Stimulated activated effector memory CD8-positive, alpha-beta T cell treated with anti-CD3 and anti-CD28 coated beads, Interleukin-12 subunit alpha, Interleukin-12 subunit beta, amount 100 ng/mL, for 72 hours (primary cell): ENCODE measurements around the gene LEFTY2.
"Not testable (repeated sequence)": the region's sequence is repeated elsewhere in the genome, so short reads cannot be mapped to it uniquely, and the experiment has no call there.

ENCODE experiments used
- ATAC-seq: fragments of 150-1000 bp; cut with Tn5 transposase; 2 replicates; pipeline ENCODE4 v1.10.0; 2021
- DNase-seq, 2 donors: peaks; one replicate each; pipeline ENCODE4 v3.0.0; 2021 to 2022; ENCODE audit warnings: low spot score in 2 of 2
- H3K27ac Mint-ChIP-seq: one replicate; pipeline ENCODE4 v1.8.0; 2022; ENCODE audit warnings: mild to moderate bottlenecking, mixed read lengths
- H3K36me3 Mint-ChIP-seq: one replicate; pipeline ENCODE4 v1.8.0; 2022; ENCODE audit warnings: mild to moderate bottlenecking, mixed read lengths
- H3K4me1 Mint-ChIP-seq: one replicate; pipeline ENCODE4 v1.8.0; 2022; ENCODE audit warnings: mixed read lengths
- H3K4me3 Mint-ChIP-seq: one replicate; pipeline ENCODE4 v1.8.0; 2022; ENCODE audit warnings: mild to moderate bottlenecking, mixed read lengths
- H3K9me3 Mint-ChIP-seq: one replicate; pipeline ENCODE4 v1.8.0; 2022; ENCODE audit warnings: mixed read lengths

LEFTY2 gene, protein sequence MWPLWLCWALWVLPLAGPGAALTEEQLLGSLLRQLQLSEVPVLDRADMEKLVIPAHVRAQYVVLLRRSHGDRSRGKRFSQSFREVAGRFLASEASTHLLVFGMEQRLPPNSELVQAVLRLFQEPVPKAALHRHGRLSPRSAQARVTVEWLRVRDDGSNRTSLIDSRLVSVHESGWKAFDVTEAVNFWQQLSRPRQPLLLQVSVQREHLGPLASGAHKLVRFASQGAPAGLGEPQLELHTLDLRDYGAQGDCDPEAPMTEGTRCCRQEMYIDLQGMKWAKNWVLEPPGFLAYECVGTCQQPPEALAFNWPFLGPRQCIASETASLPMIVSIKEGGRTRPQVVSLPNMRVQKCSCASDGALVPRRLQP

DNA sequence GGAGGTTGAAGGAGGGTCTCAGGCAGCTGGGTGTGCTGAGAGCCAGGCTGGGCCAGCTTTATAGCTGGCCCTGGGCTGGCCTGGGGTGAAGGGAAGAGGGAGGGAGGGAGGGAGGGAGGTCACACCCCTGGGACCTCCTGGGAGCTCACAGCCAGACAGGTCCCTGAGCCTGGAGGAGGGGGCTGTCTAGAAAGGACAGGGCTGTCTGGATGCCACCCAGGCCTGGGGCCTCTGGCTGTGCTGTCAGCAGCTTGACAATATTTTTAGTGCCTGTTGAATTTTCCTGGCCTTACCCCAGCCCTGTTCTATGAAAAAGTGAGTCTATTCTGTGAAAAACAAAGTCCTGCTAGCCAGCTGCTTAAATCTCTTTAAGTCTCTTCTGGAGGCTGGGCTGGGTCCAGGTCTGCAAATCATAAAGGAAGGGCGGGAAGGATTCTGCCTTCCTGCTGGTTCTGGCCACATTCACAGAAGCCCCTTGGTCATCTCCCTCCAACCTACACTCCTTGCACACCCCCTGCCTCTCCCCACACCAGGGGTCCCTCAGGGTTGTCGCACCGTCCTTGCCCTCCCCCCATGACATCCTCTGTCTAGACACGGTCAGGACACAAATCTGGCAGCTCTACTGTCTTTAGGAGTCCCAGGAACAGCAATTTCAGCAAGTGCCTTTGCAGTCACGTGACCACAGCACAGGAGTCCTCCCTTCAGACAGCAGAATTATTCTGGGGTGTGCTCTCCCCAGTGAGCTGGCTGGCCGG is at the start of gene LEFTY2:
LEFTY2 (minus strand) TSS at position 34 of the 755 bp plus-strand sequence. CDS start 80 bp downstream, outside the sequence.
- Mint-ChIP-seq H3K27ac (no peak within 1 kb of the TSS), H3K36me3 (no peaks in the 10 kb centered on the region), H3K4me1 (peaks cover 10% of the 10 kb centered on the region), H3K9me3 (no peaks in the 10 kb centered on the region), H3K4me3 (no peak within 1 kb of the TSS)
- ATAC-seq (no peak), DNase-seq (no peak)

DNA sequence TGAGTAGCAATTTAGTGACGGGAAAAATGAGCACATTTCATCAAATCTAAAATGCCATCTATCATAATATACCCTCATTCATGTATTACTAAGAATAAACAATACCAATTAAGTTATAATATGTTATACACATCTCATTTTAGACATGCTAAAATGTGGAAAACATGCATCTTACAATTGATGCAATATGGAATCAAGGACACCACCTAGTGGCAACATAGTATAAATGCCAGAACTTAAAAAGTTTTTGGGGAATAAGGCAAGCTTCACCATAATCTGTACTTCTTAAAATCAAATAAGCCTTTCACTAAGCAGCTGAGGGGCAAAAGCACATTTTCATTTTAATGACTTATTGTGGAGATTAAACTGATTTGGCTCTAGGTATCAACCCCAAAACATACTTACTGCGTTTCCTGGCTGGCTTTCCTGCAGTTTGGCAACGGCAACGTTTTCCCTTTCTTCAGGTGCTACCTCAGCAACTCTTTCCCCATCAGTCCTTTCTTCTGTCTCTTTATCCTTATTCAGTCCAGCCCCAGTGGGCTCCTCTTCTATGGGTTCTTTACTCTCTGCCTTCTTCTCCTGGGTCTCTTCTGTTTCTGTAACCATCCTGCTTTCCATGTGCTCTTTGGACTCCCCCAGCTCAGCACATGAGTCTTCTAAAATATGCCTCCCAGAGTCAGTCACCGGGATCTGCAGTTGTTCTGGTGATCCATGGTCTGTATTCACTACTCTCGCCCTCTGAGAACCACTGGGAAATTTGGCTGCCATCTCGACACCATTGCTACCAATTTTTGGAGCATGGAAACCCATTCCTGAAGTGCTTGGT is 46.7 kb upstream of the LEFTY2 start:
- Mint-ChIP-seq H3K9me3 (no peaks in the 10 kb centered on the region), H3K4me3 (no peak overlapping the region), H3K36me3 (peaks cover 100% of the 10 kb centered on the region), H3K4me1 (peaks cover 24% of the 10 kb centered on the region), H3K27ac (no peak overlapping the region)
- no peak for ATAC-seq
- DNase-seq: no peak

DNA sequence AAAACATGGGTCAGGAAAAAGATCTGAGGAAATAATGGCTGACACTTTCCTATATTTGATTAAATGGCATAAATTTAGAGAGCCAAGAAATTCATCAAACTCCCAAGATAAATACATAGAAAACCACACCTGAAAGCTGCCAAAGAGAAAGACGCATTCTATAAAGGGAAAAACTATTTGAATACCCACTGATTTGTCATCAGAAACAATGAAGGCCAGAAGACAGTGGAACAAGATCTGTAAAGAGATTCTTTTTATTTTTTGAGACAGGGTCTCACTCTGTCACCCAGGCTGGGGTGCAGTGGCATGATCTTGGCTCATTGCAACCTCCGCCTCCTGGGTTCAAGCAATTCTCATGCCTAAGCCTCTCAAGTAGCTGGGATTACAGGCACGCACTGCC is 40.7 kb upstream of the LEFTY2 start:
- no peak for DNase-seq
- no peak overlapping the region for H3K27ac Mint-ChIP-seq
- H3K4me1 Mint-ChIP-seq: peaks cover 6% of the 10 kb centered on the region
- H3K9me3 Mint-ChIP-seq: no peaks in the 10 kb centered on the region
- H3K36me3 Mint-ChIP-seq: peaks cover 100% of the 10 kb centered on the region
- no peak for ATAC-seq
- H3K4me3 Mint-ChIP-seq: no peak overlapping the region

DNA sequence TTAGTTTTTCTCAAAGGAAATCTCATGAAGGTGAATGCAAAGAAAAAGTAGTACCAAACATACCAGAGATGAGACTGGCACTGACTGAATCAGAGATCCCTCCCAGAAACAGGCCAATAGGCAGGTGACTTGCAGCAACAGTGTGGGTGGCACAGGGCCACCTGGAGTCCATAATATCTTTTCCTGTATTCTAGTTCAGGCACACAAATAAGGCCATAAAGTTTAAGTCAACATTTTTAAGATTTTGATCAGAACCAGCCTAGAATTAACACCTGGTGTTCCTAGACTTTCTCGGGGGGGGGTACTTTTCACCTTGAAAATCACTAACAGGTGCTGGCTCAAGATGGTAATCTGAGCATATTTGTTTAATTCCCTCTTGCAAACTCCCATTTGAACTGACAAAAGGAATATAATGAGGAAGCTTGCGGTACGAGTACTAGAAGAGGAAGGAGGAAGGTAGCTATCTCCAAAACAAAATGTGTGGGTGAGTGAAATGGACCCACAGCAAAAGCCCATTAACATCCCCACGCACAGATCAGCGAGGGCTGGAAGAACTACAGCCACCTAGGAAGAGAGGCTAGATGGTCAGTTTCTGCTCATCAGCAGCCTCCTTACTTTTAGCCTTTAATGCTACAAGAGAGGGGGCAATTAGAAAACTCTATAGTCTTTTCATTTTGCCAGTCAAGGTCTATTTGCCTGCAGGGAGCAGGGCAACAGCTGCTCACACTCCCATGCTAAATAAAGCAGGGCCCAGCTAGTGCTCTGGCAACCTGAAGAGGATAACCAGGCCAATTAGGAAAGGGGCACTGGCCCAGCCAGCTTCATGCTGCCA is 39.2 kb upstream of the LEFTY2 start:
- Mint-ChIP-seq H3K9me3 (no peaks in the 10 kb centered on the region), H3K4me1 (peaks cover 12% of the 10 kb centered on the region), H3K4me3 (no peak overlapping the region), H3K36me3 (peaks cover 95% of the 10 kb centered on the region), H3K27ac (peak overlapping the region; percentile 65)
- DNase-seq (no peak), ATAC-seq (no peak)

DNA sequence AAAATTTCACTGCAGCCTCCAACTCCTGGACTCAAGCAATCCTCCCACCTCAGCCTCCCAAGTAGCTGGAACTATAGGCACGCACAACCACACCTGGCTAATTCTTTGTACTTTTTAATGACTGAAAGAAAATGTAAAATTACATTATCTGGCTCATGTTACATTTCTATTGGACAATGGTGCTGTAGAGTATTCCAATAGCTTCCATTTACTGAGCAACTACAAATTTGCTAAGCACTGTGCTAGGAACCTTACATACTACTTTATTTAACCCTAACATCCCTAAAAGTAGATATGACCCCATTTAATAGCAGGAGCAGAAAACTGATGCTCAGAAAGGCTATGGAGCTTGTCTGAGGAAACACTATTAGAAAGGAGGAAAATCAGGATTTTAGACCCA is 38.4 kb upstream of the LEFTY2 start:
- H3K36me3 Mint-ChIP-seq: peaks cover 87% of the 10 kb centered on the region
- DNase-seq: no peak

DNA sequence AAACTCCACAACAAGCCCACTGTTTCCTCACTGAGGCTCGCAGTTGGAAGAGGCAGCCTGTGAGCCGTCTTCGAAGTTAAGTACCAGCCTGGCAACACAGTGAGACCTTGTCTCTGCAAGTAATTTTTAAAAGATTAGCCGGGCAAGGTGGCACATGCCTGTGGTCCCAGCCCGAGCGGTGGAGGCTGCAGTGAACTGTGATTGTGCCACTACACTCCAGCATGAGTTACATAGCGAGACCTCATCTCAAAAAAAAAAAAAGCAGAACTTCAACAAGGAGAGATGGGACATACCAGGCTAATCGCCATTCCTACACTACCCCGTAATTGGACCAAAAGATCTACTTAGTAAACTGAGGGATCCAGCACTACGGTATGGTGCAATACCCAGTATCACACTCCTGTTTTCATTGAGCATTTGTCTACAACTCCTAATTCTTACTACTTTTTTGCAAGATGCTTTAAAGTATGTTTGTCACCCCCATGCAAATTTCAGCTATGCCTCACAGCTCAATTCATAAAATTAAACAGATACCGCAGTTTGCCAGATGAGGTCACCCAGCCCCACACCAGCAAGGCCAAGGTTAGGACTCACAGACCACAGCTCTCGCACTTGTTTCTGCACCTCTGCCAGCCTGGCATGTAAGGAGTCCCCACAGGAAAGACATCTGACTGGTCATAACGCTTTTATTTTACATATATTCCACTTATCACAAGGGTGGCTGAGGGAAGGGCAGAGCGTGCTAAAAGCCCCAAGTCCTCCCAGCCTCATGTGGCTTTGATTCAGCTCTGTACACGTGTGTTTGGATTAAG is 37.1 kb upstream of the LEFTY2 start:
- no peak overlapping the region for H3K27ac Mint-ChIP-seq
- no peaks in the 10 kb centered on the region for H3K9me3 Mint-ChIP-seq
- H3K36me3 Mint-ChIP-seq: peaks cover 74% of the 10 kb centered on the region
- DNase-seq: no peak
- peaks cover 12% of the 10 kb centered on the region for H3K4me1 Mint-ChIP-seq
- ATAC-seq: peak; percentile 66
- H3K4me3 Mint-ChIP-seq: no peak overlapping the region

More for the DNA sequence above, 38.4 kb upstream of the LEFTY2 start:
- no peak for ATAC-seq
- peak overlapping the region; percentile 65 for H3K27ac Mint-ChIP-seq
- H3K4me3 Mint-ChIP-seq: no peak overlapping the region
- peaks cover 12% of the 10 kb centered on the region for H3K4me1 Mint-ChIP-seq
- H3K9me3 Mint-ChIP-seq: no peaks in the 10 kb centered on the region

DNA sequence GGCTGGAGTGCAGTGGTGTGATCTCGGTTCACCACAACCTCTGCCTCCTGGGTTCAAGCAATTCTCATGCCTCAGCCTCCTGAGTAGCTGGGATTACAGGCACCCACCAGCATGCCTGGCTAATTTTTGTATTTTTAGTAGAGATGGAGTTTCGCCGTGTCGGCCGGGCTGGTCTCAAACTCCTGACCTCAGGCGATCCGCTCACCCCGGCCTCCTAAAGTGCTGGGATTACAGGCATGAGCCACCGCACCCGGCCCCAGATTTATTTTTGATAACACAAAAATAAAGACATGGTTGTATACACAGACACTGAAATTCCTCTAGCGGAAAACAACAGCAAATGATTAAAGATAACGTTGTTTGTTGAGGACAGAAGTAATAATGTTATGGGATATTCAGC is 34.1 kb upstream of the LEFTY2 start:
- not testable (repeated sequence) for ATAC-seq, H3K9me3 Mint-ChIP-seq, H3K27ac Mint-ChIP-seq, DNase-seq, H3K4me3 Mint-ChIP-seq
- Mint-ChIP-seq H3K4me1 (peaks cover 12% of the 10 kb centered on the region), H3K36me3 (peaks cover 44% of the 10 kb centered on the region)

DNA sequence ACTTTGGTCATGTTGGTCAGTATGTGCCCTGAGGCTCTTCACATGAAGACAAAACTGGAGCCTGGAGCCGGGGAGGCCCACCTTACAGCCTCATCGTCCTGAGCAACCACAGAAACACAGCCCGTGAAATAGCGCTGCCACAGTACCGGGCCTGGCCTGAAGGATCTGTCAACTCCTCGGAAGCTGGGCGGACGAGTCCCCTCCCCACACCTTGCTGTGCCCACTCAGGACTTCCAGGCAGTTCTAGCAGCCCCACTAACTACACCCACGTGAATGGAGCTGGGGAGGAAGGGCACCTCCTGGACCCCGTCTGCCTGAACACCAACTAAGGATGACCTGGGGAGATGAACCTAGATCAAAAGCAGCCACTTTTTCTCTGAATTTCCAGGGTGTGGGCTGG is 33.4 kb upstream of the LEFTY2 start:
- DNase-seq (no peak), ATAC-seq (no peak)
- no peak overlapping the region for H3K27ac Mint-ChIP-seq
- no peak overlapping the region for H3K4me3 Mint-ChIP-seq
- H3K4me1 Mint-ChIP-seq: peaks cover 12% of the 10 kb centered on the region
- H3K9me3 Mint-ChIP-seq: no peaks in the 10 kb centered on the region
- H3K36me3 Mint-ChIP-seq: peaks cover 37% of the 10 kb centered on the region

DNA sequence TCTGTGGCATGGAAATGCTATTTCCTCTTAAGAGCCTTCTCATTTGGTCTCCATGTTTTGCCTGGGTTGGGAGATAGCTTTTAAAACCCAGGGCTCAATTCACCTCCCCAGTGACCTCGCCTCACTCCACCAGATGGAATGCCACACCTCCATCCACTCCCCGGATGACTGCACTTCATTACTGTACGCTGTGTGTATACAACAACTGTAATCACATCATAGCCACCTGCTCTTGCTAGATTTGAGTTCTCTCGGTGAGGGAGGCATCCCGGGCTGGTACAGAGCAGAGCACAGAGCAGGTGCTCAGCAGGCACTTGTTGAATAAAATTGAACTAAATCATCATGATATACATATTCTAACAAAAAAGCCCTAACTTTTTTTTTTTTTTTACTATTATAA is 32.1 kb upstream of the LEFTY2 start:
- Mint-ChIP-seq H3K4me1 (peaks cover 12% of the 10 kb centered on the region), H3K36me3 (peaks cover 24% of the 10 kb centered on the region), H3K4me3 (no peak overlapping the region), H3K27ac (no peak overlapping the region), H3K9me3 (no peaks in the 10 kb centered on the region)
- DNase-seq (no peak), ATAC-seq (no peak)

DNA sequence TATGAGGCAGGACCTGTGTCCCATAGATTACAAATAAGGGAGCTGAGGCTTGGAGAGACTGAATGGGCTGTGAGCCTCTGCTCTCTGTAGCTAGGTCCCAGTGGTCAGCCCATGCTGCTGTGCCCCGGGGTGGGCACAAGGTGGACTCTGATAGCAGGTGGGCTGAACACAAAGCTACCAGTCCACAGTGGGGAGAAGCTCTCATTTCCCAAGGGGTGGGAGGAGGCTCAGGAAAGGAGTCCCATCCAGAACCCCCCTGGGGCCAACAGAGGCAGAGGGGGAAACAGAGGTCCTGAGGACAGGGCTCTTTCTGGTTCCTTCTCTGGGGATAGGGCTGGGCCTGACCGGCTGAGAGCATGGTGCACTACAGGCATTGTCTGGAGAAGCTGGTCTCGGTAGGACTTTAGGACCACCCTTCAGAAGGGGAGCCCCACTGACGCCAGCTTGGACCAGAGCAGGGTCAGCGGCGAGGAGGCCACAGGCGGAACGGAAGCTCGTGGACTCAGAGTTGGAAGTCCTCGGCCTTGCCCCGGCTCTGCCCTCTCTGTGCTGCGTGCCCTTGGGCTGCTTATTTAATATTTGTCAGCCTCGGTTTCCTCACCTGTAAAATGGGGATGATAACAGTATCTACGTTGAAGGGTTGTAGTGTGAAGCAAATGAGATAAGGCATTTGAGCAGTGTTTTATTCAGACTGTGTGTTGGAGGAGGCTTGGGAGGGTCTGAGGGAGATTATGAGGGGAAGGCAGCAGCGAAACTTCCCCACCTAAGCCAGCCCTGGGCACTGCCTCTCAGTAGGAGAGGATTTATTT is 31.5 kb upstream of the LEFTY2 start:
- DNase-seq: no peak

DNA sequence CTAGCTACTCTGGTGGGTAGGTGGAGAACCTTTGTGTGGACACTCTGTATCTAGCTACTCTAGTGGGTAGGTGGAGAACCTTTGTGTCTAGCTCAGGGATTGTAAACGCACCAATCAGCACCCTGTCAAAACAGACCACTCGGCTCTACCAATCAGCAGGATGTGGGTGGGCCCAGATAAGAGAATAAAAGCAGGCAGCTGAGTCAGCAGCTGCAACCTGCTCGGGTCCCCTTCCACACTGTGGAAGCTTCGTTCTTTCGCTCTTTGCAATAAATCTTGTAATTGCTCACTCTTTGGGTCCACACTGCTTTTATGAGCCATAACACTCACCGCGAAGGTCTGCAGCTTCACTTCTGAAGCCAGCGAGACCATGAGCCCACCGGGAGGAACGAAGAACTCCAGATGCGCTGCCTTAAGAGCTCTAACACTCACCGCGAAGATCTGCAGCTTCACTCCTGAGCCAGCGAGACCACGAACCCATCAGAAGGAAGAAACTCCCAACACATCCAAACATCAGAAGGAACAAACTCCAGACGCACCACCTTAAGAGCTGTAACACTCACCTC is 29.7 kb upstream of the LEFTY2 start:
- H3K36me3 Mint-ChIP-seq, DNase-seq, H3K4me3 Mint-ChIP-seq: not testable (repeated sequence)

More for the DNA sequence above, 31.5 kb upstream of the LEFTY2 start:
- no peak for ATAC-seq
- peaks cover 10% of the 10 kb centered on the region for H3K4me1 Mint-ChIP-seq
- no peak overlapping the region for H3K27ac Mint-ChIP-seq
- H3K9me3 Mint-ChIP-seq: no peaks in the 10 kb centered on the region
- peaks cover 18% of the 10 kb centered on the region for H3K36me3 Mint-ChIP-seq
- no peak overlapping the region for H3K4me3 Mint-ChIP-seq

DNA sequence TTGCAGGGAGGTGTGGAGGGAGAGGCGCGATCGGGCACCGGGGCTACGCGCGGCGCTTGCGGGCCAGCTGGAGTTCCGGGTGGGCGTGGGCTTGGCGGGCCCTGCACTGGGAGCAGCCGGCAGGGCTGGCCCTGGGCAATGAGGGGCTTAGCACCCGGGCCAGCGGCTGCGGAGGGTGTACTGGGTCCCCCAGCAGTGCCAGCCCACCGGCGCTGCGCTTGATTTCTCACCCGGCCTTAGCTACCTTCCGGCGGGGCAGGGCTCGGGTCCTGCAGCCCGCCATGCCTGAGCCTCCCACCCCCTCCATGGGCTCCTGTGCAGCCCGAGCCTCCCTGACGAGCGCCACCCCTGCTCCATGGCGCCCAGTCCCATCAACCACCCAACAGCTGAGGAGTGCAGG is 28.7 kb upstream of the LEFTY2 start:
- not testable (repeated sequence) for ATAC-seq, DNase-seq, H3K4me3 Mint-ChIP-seq, H3K4me1 Mint-ChIP-seq, H3K36me3 Mint-ChIP-seq, H3K27ac Mint-ChIP-seq, H3K9me3 Mint-ChIP-seq

More for the DNA sequence above, 29.7 kb upstream of the LEFTY2 start:
- not testable (repeated sequence) for H3K27ac Mint-ChIP-seq, H3K9me3 Mint-ChIP-seq, H3K4me1 Mint-ChIP-seq, ATAC-seq

DNA sequence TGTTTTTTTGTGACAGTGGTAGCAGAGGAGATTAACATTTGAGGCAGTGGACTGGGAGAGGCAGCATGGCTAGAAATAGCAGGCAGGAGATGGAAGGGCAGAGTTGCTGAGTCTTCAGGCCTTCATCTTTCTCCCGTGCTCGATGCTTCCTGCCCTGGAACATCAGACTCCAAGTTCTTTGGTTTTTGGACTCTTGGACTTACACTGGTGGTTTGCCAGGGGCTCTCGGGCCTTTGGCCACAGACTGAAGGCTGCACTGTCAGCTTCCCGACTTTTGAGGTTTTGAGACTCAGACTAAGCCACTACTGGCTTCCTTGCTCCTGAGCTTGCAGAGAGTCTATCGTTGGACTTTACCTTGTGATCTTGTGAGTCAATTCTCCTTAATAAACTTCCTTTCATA is 24.2 kb upstream of the LEFTY2 start:
- H3K4me1 Mint-ChIP-seq: peaks cover 5% of the 10 kb centered on the region
- ATAC-seq: no peak
- no peak overlapping the region for H3K27ac Mint-ChIP-seq
- H3K4me3 Mint-ChIP-seq: no peak overlapping the region
- no peaks in the 10 kb centered on the region for H3K9me3 Mint-ChIP-seq
- no peak for DNase-seq
- H3K36me3 Mint-ChIP-seq: no peaks in the 10 kb centered on the region
